ENCODE measurements around the gene SPON1. TPM values are rescaled to one million over a fixed set of nuclear protein-coding genes. Genes with fewer than 3 reads are reported as not detected.
A peak's percentile ranks its signal among the peaks of the same experiment; 100 is the strongest.

Gene SPON1
- total RNA-seq, 1 donor = 0.72 TPM

GRCh38 chr11:13963949-13964770 lies 1.6 kb downstream of the SPON1 start:
- Histone ChIP-seq H3K4me2 (ENCODE audit: insufficient read depth, low read length) (no peak overlapping the region), H3K27me3 (ENCODE audit: insufficient read depth, low read length) (peaks cover 85% of the 10 kb centered on the region), H3K36me3 (ENCODE audit: insufficient read depth, low read length) (no peaks in the 10 kb centered on the region), H3K79me2 (ENCODE audit: insufficient read depth, low read length) (no peaks in the 10 kb centered on the region), H2AFZ (ENCODE audit: low read length) (no peak overlapping the region), H3K9me3 (ENCODE audit: low read depth, low read length) (no peaks in the 10 kb centered on the region), H3K4me1 (ENCODE audit: insufficient read depth, low read length) (no peaks in the 10 kb centered on the region), H4K20me1 (ENCODE audit: insufficient read depth, low read length) (no peaks in the 10 kb centered on the region), H3K4me3 (ENCODE audit: insufficient read depth, low read length) (no peak overlapping the region), H3K27ac (ENCODE audit: low read depth, low read length) (no peak overlapping the region)
- peak; percentile 69 for DNase-seq (ENCODE audit: insufficient read length, low spot score, missing footprints)
- no peak for TF ChIP-seq CTCF (IDR thresholded peaks at IDR 0.05; ENCODE audit: extremely low read depth, low read depth, low read length)

- TF ChIP-seq CTCF (IDR thresholded peaks at IDR 0.05; ENCODE audit: extremely low read depth, low read depth, low read length) = no peak
- no peak for DNase-seq (ENCODE audit: insufficient read length, low spot score, missing footprints)
- Histone ChIP-seq H2AFZ (ENCODE audit: low read length) (no peak overlapping the region), H4K20me1 (ENCODE audit: insufficient read depth, low read length) (no peaks in the 10 kb centered on the region), H3K79me2 (ENCODE audit: insufficient read depth, low read length) (no peaks in the 10 kb centered on the region), H3K36me3 (ENCODE audit: insufficient read depth, low read length) (no peaks in the 10 kb centered on the region), H3K27me3 (ENCODE audit: insufficient read depth, low read length) (peaks cover 80% of the 10 kb centered on the region), H3K4me1 (ENCODE audit: insufficient read depth, low read length) (no peaks in the 10 kb centered on the region), H3K9me3 (ENCODE audit: low read depth, low read length) (no peaks in the 10 kb centered on the region), H3K4me3 (ENCODE audit: insufficient read depth, low read length) (no peak overlapping the region), H3K4me2 (ENCODE audit: insufficient read depth, low read length) (no peak overlapping the region), H3K27ac (ENCODE audit: low read depth, low read length) (no peak overlapping the region)
Observed at GRCh38 chr11:13964771-13965074, 2.2 kb downstream of the SPON1 start.

GRCh38 chr11:13965337-13965736 lies 2.8 kb downstream of the SPON1 start:
- Histone ChIP-seq H3K4me3 (ENCODE audit: insufficient read depth, low read length) (no peak overlapping the region), H3K4me1 (ENCODE audit: insufficient read depth, low read length) (no peaks in the 10 kb centered on the region), H2AFZ (ENCODE audit: low read length) (no peak overlapping the region), H4K20me1 (ENCODE audit: insufficient read depth, low read length) (no peaks in the 10 kb centered on the region), H3K9me3 (ENCODE audit: low read depth, low read length) (no peaks in the 10 kb centered on the region), H3K27ac (ENCODE audit: low read depth, low read length) (no peak overlapping the region), H3K27me3 (ENCODE audit: insufficient read depth, low read length) (peaks cover 80% of the 10 kb centered on the region), H3K79me2 (ENCODE audit: insufficient read depth, low read length) (no peaks in the 10 kb centered on the region), H3K4me2 (ENCODE audit: insufficient read depth, low read length) (no peak overlapping the region), H3K36me3 (ENCODE audit: insufficient read depth, low read length) (no peaks in the 10 kb centered on the region)
- no peak for DNase-seq (ENCODE audit: insufficient read length, low spot score, missing footprints)
- TF ChIP-seq CTCF (IDR thresholded peaks at IDR 0.05; ENCODE audit: extremely low read depth, low read depth, low read length) = no peak

- TF ChIP-seq CTCF (IDR thresholded peaks at IDR 0.05; ENCODE audit: extremely low read depth, low read depth, low read length) = no peak
- no peak overlapping the region for H3K4me3 ChIP-seq (ENCODE audit: insufficient read depth, low read length)
- no peaks in the 10 kb centered on the region for H3K9me3 ChIP-seq (ENCODE audit: low read depth, low read length)
- DNase-seq (ENCODE audit: insufficient read length, low spot score, missing footprints) = no peak
- no peaks in the 10 kb centered on the region for H3K4me1 ChIP-seq (ENCODE audit: insufficient read depth, low read length)
- no peak overlapping the region for H2AFZ ChIP-seq (ENCODE audit: low read length)
- H3K36me3 ChIP-seq (ENCODE audit: insufficient read depth, low read length) = no peaks in the 10 kb centered on the region
- no peak overlapping the region for H3K27ac ChIP-seq (ENCODE audit: low read depth, low read length)
- H4K20me1 ChIP-seq (ENCODE audit: insufficient read depth, low read length) = no peaks in the 10 kb centered on the region
- no peak overlapping the region for H3K4me2 ChIP-seq (ENCODE audit: insufficient read depth, low read length)
- H3K27me3 ChIP-seq (ENCODE audit: insufficient read depth, low read length) = peaks cover 75% of the 10 kb centered on the region
- no peaks in the 10 kb centered on the region for H3K79me2 ChIP-seq (ENCODE audit: insufficient read depth, low read length)
Observed at GRCh38 chr11:13966013-13966412, 3.5 kb downstream of the SPON1 start.
